Pancreas (tissue), 10 donors: ENCODE data around the gene KDM4E. TPM values are rescaled to one million over a fixed set of nuclear protein-coding genes. Genes with fewer than 3 reads are reported as not detected.
A peak's percentile ranks its signal among the peaks of the same experiment; 100 is the strongest.

ENCODE experiments used
- ATAC-seq, 4 donors: fragments of 200-7000 bp; cut with Tn5 transposase; one replicate each; pipeline versions ENCODE4 v1.8.0 to v1.9.1; 2020; ENCODE audit warnings: mild to moderate bottlenecking in 4 of 4, moderate library complexity in 4 of 4
- DNase-seq, 6 donors: peaks; one replicate each; pipeline ENCODE4 v3.0.0-alpha.2; 2020
- FAIRE-seq: peaks from 2 replicates; lab custom pipeline; 2012; peaks lifted over from hg19 to GRCh38; lab: Jason Lieb, UNC
- H3K27ac ChIP-seq, 4 donors: fragments of 200-600 bp; sonication (generic); 1 replicate in 3 of 4; 2 replicates in 1 of 4; pipeline versions ENCODE4 v1.5.0 to v1.8.0; 2020
- H3K27me3 ChIP-seq, 4 donors: fragments of 200-600 bp; one replicate each; pipeline ENCODE4 v1.8.0; 2021
- H3K36me3 ChIP-seq, 3 donors: fragments of 200-600 bp; sonication (generic) in 1 of 3; one replicate each; pipeline versions ENCODE4 v1.5.0 to v1.8.0; 2020 to 2021
- H3K4me1 ChIP-seq, 3 donors: fragments of 200-600 bp; one replicate each; pipeline ENCODE4 v1.8.0; 2021
- H3K4me3 ChIP-seq, 4 donors: fragments of 200-600 bp; sonication (generic) in 2 of 4; one replicate each; pipeline versions ENCODE4 v1.5.0 to v1.8.0; 2020 to 2021
- H3K9me3 ChIP-seq, 4 donors: fragments of 200-600 bp; one replicate each; pipeline ENCODE4 v1.8.0; 2021
- CTCF ChIP-seq, 4 donors: fragments of 200-600 bp; sonication (generic) in 3 of 4; IDR thresholded peaks; one replicate each; pipeline versions ENCODE4 v1.5.0 to v1.8.0; 2021; ENCODE audit warnings: antibody characterized with exemption in 4 of 4
- WGBS, 2 donors: extraction: QIAGEN DNeasy Blood & Tissue Kit; methylation state at CpG; one replicate each; pipeline ENCODE4 v1.1.7; 2013; 5-methylcytosine and 5-hydroxymethylcytosine counted together
- intact Hi-C, 3 donors: fragments of 100-400 bp; cut with DNase I; formaldehyde crosslinking; loops; one replicate each; pipeline versions ENCODE4 v1.11.1 to v1.14.2; 2022
- polyA plus RNA-seq, 2 donors: library from polyadenylated mRNA; stranded (reverse); fragments of 200-250 nt; gene quantifications; one replicate each; pipeline ENCODE4 v1.2.3, GENCODE V29; 2013
- total RNA-seq, 6 donors: library from RNA; stranded (reverse); fragmentation: NEBNext Ultra II Directional in 4 of 6; extraction: Animal tissue kit (Norgen Biotek cat#: 25700) in 4 of 6; gene quantifications; one replicate each; pipeline versions ENCODE4 v1.2.1 to v1.2.4, GENCODE V29; 2021 to 2023
- donor health status: healthy with polysubstance abuse.
- donor health status: DM: no; HTN: no; CAD: no; lungs with moderate emphysema.
- donor health status: DM: no; HTN: no; CAD: no.
- donor health status: control.
- donor health status: control.
- donor health status: Bipolar disorder and iron deficiency.
- donor health status: DM: yes; HTN: yes; CAD: no.
- donor health status: DM: no; HTN: no; CAD: no.
- donor health status: DM: no; HTN: no; CAD: no.
- donor health status: DM: yes; HTN: yes; CAD: no.

Gene KDM4E
- total and polyA plus RNA-seq, 8 donors = not detected

- intact Hi-C loops = no loop called here
- FAIRE-seq = no peak
- no peak for ATAC-seq
- peaks cover 0 to 3% (median 0%) of the 10 kb centered on the region in 4 donors for H3K27me3 ChIP-seq
- TF ChIP-seq CTCF (IDR thresholded peaks at IDR 0.05) = no peak
- H3K27ac ChIP-seq = no peak overlapping the region
- no peak for DNase-seq
- WGBS, 2 donors = 81 to 86% methylated on average over 6 of the region's 6 CpGs
- H3K4me1 ChIP-seq = no peaks in the 10 kb centered on the region
- H3K4me3 ChIP-seq = no peak overlapping the region
- H3K36me3 ChIP-seq = no peaks in the 10 kb centered on the region
- H3K9me3 ChIP-seq = no peaks in the 10 kb centered on the region
These were observed 27.6 kb upstream of the KDM4E start for GRCh38 chr11:94997437-94997836.

GRCh38 chr11:94998285-94998684 lies 26.8 kb upstream of the KDM4E start:
- Histone ChIP-seq H3K27me3 (peaks cover 0 to 3% (median 0%) of the 10 kb centered on the region in 4 donors), H3K9me3 (no peaks in the 10 kb centered on the region), H3K4me1 (no peaks in the 10 kb centered on the region), H3K27ac (no peak overlapping the region), H3K36me3 (no peaks in the 10 kb centered on the region), H3K4me3 (no peak overlapping the region)
- FAIRE-seq (no peak), ATAC-seq (no peak), DNase-seq (peak in 1 of 6 donors; percentile 38)
- intact Hi-C loops = no loop called here
- no peak for TF ChIP-seq CTCF (IDR thresholded peaks at IDR 0.05)
- 95% methylated on average over 13 of the region's 13 CpGs for WGBS, 2 donors

GRCh38 chr11:95003716-95004115 lies 21.3 kb upstream of the KDM4E start:
- DNase-seq = no peak
- H3K9me3 ChIP-seq = no peaks in the 10 kb centered on the region
- H3K4me1 ChIP-seq = no peaks in the 10 kb centered on the region
- H3K27ac ChIP-seq = no peak overlapping the region
- ATAC-seq = no peak
- H3K27me3 ChIP-seq = peaks cover 0 to 3% (median 0%) of the 10 kb centered on the region in 4 donors
- no peak for TF ChIP-seq CTCF (IDR thresholded peaks at IDR 0.05)
- no peak for FAIRE-seq
- H3K36me3 ChIP-seq = no peaks in the 10 kb centered on the region
- intact Hi-C loops = no loop called here
- no peak overlapping the region for H3K4me3 ChIP-seq

GRCh38 chr11:95005642-95006041 lies 19.4 kb upstream of the KDM4E start:
- no peak overlapping the region for H3K4me3 ChIP-seq
- FAIRE-seq (no peak), DNase-seq (no peak), ATAC-seq (no peak)
- H3K27ac ChIP-seq = no peak overlapping the region
- no peaks in the 10 kb centered on the region for H3K36me3 ChIP-seq
- H3K9me3 ChIP-seq = no peaks in the 10 kb centered on the region
- 87 to 89% methylated on average over 1 of the region's 1 CpG for WGBS, 2 donors
- intact Hi-C loops = no loop called here
- no peak for TF ChIP-seq CTCF (IDR thresholded peaks at IDR 0.05)
- H3K4me1 ChIP-seq = no peaks in the 10 kb centered on the region
- peaks cover 0 to 3% (median 0%) of the 10 kb centered on the region in 4 donors for H3K27me3 ChIP-seq

GRCh38 chr11:95011376-95011775 lies 13.7 kb upstream of the KDM4E start:
- no peak for FAIRE-seq
- no peaks in the 10 kb centered on the region for H3K27me3 ChIP-seq
- no peak overlapping the region for H3K4me3 ChIP-seq
- no peaks in the 10 kb centered on the region for H3K9me3 ChIP-seq
- ATAC-seq = no peak
- no peaks in the 10 kb centered on the region for H3K4me1 ChIP-seq
- intact Hi-C loops = no loop called here
- no peak overlapping the region for H3K27ac ChIP-seq
- H3K36me3 ChIP-seq = no peaks in the 10 kb centered on the region
- no peak for DNase-seq
- no peak for TF ChIP-seq CTCF (IDR thresholded peaks at IDR 0.05)
